ENCODE measurements around the gene PID1.

The PID1 gene, protein sequence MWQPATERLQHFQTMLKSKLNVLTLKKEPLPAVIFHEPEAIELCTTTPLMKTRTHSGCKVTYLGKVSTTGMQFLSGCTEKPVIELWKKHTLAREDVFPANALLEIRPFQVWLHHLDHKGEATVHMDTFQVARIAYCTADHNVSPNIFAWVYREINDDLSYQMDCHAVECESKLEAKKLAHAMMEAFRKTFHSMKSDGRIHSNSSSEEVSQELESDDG

DNA sequence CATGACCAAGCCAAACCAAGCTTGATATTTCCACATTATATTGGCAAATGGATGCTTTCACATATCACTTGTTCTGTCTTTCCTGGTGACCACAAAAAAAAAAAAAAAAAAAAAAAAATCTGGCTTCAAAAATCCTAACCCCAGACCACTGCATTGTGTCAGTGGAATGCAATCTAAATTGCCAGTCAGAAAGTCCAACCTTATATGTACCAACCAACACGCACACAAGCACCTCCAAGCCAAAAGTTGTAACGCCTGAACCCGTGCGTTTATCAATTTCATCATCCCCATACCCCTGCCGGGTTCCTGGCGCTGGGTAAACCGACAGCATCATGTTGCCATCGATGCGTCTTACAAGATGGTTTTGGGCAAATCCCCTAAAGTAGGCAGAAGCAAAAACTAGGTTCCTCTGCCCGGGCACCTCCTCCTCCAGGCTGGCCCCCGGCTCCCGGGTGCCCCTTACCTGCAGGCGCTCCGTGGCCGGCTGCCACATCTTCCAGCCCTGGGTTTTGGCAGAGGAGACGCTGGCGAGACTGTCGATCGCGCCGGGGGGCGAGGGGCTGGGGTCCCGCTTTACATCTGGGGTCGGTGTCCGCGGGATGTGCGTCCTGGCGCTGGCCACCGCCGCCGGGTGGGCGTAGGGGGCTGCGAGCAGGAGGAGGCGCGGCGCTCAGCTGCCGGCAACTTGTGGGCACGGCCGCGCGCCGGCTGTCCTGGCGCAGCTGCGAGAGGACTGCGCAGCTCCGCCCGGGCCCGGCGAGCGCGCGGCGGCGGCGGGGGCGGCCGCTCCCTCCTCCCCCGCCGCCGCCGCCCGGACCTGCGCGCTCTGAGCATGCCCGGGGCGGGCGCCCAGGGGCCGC lies at the start of gene PID1:
PID1 (minus strand) TSS at position 737 of the 860 bp plus-strand sequence; CDS start at position 493, 244 bp downstream.
- DNase-seq, result no peak

DNA sequence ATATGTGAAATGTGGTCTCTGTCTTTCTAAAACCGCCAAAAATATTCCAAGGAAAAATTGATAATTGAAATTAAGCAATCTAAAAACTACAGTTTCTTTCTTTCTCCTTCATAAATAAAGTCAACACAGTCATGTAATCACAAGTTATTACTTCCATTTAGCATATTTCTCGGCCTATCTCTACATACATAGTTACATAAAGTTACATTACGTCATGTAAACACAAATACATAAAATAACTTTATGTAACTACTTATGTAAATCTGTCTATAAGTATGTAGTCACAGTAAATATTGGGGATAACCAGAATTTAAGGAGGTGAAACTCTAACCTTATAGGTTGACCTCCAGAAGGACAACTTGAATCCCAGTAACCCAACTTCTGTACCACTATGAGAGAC lies 48.5 kb upstream of the PID1 start:
- DNase-seq, result no peak

DNA sequence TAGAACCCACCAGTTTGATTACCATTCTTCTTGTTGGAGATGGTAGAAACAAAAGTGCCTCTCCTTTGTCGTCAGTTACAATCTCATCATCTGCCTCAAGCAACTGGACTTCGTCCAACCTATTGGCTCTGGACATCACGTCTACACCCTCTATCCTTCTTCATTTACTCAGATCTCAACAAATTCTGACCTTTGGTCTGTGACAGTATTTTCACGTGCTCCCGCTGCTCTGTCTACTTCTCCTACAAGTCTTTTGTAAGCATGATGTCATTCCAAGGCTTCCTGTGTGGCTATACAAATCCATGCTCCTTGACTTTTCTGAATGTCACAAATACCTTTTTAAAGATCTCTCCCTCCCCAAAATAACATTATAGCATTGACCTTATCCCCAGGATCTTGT lies 43.0 kb upstream of the PID1 start:
- DNase-seq, result no peak

DNA sequence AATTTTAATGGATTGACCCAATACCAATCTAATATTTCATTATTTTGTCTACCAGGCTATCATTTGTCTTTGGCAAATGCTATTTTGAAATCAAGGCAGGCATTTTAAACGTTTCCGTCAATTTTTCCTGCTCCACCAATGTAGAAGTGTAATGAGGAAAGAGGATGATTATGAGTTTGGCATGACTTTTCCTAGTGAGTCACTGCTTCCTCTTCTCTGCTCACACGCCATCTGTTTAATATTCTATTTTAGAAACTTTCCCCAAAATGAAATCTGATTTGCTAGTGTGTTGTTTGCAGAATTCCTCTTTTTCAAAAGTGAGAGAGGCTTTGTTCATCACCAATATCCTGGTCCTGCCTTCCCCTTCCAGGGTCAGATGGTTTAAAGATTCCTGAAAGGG lies 42.5 kb upstream of the PID1 start:
- DNase-seq, result no peak

DNA sequence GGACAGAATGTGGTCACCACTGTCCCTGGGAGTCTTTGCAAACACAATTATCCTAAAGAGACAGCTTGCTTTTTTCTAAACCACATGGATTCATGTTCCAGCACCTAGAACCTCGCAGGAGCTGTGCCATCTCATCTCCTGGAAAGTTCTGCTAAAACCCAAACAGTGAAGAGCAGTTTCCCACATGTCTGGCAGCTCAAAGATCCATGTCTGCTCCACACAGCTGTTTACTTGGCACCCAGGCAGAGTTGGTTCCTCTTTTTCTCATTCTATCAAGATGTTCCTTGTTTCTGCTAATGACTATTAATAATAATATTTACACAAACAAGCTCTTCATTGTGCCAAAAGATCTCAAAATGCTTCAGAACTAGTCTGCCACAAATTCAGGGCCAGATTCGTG lies 30.1 kb upstream of the PID1 start:
- DNase-seq, result no peak

DNA sequence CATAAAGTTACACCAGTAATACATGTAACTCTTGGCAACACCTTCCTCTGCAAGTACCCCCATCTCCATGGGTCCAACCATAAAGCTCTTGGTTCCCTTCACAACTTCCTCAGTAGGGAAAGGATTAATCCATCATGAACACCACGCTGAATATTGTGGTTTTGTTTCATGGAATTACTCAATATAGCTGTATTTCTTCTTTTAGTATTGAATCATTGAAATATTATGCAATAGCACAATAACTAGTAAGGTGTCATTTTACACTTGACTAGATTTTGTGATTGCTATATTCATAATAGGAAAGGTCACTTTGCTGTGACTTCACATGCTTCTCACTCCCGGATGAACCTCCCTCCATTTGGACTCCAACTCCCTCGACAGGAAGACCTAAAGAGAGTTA lies 29.7 kb upstream of the PID1 start:
- DNase-seq, result no peak

DNA sequence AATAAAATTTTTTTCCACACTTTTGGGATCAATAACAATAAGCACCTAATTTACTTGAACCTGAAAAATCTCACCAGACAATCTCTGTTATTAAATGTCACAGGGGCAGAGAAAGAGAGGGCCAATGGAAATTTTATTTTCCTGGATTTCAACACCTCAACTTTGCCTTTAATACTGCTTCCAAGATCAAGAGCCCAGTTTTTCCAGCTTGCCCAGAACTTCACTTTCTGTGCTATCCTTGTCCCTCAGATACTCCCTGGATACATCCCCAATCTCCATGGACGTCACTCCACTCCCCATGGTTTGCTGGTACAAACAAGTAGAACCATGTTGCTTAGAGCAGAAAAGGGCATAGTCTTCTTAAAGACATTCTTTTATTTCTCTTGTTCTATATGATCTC lies 29.3 kb upstream of the PID1 start:
- DNase-seq, result no peak

DNA sequence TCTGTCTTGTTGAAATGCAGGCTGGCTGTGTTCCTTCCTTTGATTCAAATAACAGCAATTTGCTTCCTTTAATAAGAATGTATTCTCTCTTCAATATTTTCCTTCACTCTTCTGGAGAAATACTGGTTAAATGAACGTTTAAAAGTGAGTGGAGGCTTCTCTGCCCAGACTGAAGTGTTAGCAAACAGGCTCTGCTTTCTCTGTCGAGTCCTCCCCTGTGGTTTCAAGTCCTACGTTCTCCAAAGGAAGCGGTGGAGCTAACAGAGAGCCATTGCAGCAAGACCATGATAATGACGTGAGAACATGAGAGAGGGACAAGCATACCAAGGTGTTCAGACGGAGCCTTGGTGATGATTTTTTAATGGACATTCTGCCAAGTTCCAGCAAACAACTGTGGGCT lies 26.2 kb upstream of the PID1 start:
- peak; percentile 18 for DNase-seq

DNA sequence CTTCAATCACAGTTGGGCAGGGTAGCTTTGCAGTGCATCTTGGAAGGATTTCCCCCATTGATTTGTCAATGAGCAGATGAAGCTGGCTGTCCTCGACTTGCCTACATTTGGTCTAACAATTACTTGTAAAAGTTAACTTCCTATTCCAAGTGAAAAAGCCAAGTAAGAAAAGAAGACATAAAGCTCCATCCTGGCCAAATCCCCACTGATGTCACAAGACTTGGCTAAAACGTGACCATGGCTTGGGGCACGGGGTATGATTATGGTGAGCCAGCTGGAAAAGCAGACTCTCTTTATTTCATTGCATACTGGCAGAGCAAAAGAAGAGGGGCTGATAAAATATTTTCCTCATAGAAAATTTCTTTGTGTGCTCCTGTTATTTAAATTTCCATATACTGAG lies 25.4 kb upstream of the PID1 start:
- no peak for DNase-seq

DNA sequence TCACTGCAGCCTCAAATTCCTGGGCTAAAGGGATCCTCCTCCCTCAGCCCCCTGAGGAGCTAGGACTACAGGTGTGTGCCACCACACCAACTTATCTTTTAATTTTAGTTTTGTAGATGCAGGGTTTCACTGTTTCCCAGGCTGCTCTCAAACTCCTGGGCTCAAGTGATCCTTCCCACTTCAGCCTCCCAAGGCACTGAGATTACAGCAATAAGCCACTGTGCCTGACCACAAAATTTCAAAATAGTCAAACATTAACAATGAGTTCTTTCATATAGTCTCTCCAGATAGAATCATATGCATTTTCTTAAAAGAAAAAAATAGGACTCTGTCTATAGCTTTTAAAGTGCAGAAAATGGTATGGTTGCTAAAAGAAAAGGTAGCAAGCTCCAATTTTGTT lies 24.9 kb upstream of the PID1 start:
- no peak for DNase-seq

DNA sequence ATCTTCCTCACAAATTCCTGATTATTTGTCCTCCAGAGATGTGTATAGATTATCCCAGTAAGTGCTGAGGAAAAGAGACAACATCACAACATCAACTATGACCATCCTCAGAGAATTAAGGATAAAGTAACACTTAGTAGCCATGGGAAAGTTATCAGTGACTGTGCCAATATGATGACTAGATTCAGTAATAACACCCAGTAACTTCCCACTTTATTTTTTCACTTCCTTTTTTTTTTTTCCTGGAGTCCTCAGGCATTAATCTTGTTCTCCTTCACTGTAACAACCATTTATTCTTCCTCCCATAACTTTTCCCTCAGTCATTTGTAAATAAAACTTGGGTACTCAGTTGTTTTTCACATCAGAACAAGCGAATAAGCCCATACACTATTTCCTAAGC lies 16.7 kb upstream of the PID1 start:
- no peak for DNase-seq

DNA sequence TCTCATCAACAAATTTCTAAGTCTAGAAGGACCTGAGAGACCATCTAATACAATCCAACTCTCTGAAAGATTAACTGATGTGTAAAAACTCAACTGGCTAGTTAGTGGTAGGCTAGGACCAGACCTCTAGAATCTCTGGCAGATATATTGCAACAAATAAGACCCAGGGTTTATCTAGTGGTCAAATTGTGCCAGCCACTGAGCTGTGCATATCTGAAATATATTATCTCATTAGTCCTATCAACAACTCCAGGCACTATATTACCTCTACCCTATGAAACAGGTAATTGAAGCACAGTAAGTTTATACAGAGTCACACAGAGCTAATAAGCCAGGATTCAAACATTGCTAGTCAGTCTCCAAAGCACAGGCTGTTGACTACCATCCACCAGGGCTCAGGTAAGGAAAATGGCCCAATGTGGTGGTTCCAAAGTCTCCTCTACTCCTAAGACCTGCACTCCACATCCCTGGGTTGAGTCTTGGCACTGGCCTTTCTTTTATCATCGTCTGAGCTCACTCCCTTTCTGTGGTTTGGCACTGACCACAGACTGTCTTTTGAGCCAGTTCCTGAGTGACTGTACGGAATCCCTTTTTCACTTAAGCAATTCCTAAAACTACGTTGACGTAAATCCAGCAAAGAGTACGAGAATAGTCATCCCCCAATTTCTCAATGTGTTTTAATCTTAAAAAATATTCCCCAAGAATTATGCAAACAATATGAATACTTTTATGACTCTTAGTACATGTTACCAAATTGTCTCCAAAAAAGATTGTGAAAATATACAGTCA lies 11.9 kb upstream of the PID1 start:
- peak; percentile 60 for DNase-seq

DNA sequence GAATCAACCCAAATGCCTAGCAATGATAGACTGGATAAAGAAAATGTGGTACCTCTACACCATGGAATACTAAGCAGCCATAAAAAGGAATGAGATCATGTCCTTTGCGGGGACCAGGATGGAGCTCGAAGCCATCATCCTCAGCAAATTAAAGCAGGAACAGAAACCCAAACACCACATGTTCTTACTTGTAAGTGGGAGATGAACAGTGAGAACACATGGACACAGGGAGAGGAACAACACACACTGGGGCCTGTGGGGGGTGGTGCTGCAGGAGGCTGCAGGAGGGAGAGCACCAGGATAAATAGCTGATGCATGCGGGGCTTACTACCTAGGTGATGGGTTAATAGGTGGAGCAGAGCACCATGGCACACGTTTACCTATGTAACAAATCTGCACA lies 8.4 kb upstream of the PID1 start:
- no peak for DNase-seq

DNA sequence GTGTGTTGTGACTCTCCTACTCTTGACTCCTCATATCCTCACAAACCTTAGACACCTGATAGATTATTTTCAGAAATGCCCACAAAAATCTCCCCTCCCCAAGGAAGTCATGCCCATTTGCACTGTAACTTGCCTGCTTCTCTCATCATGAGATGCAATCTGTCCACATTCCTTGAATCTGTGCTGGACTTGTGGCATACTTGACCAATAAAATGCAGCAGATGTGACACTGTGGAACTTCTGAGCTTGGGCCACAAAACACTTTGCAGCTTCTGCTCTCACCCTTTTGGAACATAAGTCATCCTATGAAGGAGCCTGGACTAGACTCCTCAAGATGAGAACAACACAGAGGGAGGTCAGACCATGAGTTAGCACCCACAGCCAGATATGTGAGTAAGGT lies 4.4 kb upstream of the PID1 start:
- no peak for DNase-seq

DNA sequence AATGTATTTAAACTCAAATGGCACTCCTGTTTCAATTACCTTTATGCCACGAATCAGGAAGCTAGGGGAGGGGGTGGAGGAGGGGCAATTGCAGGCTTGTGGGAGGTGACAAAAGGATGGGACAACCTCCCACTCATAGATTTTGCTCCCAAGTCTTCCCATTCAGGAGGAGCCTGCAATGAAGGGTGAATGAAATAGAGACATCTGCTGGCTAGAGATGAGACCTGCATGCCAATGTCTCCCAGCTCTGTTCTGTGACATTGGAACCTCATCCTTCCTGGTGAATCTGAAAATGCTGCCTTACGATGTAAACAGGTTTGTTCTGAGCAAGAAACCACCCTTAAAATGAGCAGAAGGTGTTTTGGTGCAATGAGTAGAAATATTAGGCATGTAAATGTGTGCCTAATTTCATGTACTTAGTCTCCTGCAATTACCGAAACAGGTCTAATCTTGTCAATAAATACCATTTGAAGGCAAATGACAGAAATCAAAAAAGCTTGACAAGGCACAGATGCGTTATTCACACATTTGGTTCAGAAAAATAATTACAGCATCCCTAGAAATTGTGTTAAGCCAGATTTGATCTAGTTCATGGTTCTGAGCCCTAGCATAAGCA lies 2.7 kb upstream of the PID1 start:
- DNase-seq, result peak; percentile 61

DNA sequence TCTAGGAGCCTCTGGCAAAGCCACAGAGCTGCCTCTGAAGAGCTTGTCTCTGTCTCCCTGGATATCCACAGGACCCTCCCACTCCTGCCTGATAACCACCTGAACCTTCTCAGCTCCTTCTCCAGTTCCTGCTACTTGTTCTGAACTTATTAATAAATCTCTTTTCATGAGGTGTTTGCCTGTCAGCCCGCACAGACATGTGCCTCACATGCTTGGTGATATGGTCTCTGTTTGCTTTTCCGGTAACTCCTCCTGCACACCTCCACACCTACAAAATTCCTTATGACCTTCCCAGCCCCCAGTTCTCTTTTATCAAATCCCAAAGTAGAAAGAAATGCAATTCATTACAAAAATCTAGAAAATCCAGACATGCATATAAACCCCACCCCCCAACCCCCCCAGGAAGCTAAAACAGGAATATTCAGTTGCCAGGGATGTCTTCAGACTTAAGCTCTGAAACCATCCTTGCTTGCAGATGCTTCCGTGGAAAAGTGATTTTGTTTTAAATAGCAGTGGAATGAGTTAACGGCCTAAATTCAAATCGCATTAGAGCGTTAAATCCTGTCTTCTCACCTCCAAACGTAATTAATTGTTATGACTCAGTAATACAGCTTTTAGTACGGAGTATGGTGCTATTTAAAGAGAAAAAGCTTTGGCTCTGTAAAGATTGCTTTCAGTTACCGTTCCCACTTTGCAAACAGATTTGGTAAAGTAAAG lies 2.1 kb upstream of the PID1 start:
- no peak for DNase-seq

DNA sequence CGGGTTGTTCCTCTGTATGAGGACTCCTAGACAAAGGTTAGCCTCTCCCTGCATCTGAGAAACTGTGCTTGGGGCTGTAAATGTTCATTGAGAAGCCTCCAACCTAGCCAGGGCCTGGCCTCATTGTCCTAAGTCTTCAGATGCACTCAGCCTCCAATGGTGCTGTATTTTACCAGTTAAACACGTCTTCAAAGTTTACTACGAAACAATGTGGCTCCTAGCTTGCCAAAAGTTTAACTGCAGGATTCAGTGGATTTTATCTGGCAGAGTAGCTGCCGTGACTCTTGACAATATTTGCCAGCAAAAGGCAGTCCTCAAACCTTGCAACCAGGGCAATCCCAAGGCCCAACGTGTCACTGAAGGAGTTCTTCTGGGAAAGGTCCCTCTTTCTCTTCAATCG lies 1.1 kb downstream of the PID1 start:
- no peak for DNase-seq

DNA sequence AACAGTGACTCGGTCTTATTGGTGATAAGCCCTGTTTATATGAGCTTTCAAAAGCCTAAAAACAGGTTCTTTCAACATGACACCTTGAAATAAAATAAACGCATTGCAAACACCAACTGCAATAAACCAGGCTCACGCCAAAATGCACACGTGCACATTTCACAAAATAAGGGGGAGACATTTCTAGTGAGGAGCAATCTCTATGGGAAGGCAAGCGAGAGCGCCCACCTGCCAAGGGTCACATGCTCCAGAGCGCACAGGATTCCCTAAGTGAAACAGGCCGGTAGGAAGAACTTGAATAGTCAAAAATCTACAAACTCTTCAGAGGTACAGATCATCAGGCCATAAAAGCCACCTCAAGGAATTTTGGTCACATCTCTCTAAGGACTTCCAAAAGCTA lies 1.9 kb downstream of the PID1 start:
- no peak for DNase-seq

DNA sequence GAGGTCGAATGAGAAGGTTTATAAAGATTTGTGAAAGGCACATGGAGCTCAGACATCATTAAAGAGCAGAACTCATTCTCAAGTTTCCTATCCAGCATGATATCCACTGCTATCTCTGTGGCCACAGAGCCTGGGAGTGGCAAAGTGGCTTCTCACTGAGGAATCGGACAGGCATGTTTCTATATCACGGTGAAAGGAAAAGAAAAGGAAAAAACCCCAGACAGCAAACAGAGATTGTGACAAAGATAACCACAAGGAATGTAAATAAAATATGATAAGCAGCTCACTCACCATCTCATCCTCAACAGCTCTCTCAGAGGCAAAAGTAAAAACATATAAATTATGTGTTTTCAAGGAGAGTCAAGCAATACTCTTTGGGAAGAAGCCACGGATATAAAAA lies 2.5 kb downstream of the PID1 start:
- no peak for DNase-seq

DNA sequence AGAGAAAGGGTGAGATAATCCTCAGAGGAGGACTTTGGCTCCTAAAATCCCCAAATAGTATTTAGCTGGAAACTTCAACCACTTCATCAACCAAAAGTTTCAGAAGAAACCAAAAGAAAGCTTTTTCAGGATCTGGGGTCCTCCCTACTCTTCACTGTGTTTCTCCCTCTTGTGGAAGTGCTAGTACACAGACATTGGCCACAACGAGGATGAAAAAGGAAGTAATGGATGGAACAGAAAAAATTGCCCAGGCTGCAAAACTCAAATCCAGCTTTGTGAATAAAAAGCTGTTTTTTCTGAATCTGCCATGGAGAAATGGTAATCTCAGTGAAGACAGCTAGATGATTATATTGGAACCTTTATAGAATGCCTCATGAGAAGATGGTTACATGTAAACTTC lies 4.0 kb downstream of the PID1 start:
- DNase-seq, result no peak

DNA sequence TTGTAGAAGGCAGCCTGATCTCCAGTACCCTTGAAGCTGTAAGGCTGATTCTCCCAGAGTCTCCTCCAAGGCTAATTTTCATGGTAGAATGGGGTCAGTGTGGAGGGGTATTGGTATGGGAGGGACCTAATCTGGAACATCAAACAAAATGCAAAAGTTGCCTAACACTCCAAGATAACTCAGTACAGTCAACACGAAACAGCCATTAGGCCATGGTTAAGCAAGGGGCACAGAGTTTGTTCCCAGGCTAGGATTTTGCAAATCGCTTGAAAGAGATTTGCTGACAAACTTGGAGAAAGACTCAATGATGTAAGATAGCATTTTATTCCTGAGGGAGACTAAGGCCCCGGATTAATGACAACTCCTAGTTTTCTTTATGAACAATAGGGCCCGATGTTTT lies 5.4 kb downstream of the PID1 start:
- no peak for DNase-seq

DNA sequence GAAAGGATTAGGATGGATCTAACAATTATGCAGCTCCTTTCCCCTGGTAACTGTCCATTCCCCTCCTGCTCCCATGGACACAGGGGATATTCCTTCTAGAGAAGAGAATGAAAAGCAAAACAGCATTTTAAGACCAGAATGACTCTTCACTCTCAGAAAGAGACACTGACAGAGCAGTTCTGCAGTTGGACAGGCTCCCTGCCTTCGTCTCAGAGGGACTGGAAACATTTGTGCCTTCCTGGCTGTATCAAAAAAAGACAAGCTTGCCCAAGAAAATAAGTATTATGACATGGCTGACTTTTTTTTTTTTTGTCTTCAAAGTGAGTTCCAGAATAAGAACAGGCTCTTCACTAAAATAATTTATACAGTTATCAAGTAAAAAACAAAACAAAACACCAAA lies 9.5 kb downstream of the PID1 start:
- DNase-seq, result no peak

DNA sequence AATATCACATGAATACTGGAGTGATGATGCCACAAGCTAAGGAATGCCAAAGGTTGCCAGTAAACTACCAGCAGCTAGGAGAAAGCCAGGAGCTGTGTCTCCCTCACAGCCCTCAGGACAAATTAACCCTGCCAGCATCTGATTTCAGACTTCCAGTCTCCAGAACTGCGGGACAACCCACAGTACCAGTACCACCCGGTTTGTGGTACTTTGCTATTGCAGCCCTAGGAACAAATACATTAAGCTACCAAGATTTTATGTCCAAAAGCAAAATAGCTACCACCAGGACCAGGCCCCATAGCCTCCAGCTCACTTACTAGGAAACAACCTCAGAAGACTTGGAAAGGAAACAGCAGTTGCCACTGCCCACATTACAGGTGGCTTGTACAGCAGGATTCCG lies 10.0 kb downstream of the PID1 start:
- DNase-seq, result no peak
